GM18951 (cell line): ENCODE data around the gene WWTR1.

Experiments used
- POLR2A ChIP-seq: IDR thresholded peaks from 4 replicates; pipeline ENCODE4 v1.6.1; 2011; ENCODE audit warnings: mild to moderate bottlenecking; ENCODE audit not compliant: insufficient read length, insufficient read depth; ENCODE audit errors: extremely low read depth
- in situ Hi-C: fragments of 300-500 bp; cut with MboI; formaldehyde crosslinking; loops from one replicate; pipeline ENCODE4 v1.12.0; 2022; ENCODE audit warnings: low sequenced_read_pairs, mixed read lengths, inconsistent platforms; ENCODE audit not compliant: unreplicated experiment

Gene WWTR1

GRCh38 chr3:149657926-149658743, at the start of gene WWTR1:
TSS of gene WWTR1 (minus strand) at chr3:149658025. CDS start at chr3:149657306, 719 bp downstream.
- peak; percentile 67 for TF ChIP-seq POLR2A
- in situ Hi-C loops: no loop called here

GRCh38 chr3:149706905-149707304, 49.1 kb upstream of the WWTR1 start:
- no peak for TF ChIP-seq POLR2A
- in situ Hi-C loops: loop anchor here (25.0 kb wide), 1 partner anchor 145 kb away; no protein-coding TSS in a partner anchor

GRCh38 chr3:149705416-149705815, 47.6 kb upstream of the WWTR1 start:
- in situ Hi-C loops: loop anchor here (25.0 kb wide), 1 partner anchor 143 kb away; no protein-coding TSS in a partner anchor
- TF ChIP-seq POLR2A: no peak

- TF ChIP-seq POLR2A: no peak
- in situ Hi-C loops: loop anchor here (25.0 kb wide), 1 partner anchor 141 kb away; no protein-coding TSS in a partner anchor
Measured at GRCh38 chr3:149703466-149703865, 45.6 kb upstream of the WWTR1 start.

GRCh38 chr3:149702691-149703441, 45.0 kb upstream of the WWTR1 start:
- in situ Hi-C loops: loop anchor here (25.0 kb wide), 1 partner anchor 141 kb away; no protein-coding TSS in a partner anchor

GRCh38 chr3:149701977-149702350, 44.1 kb upstream of the WWTR1 start:
- TF ChIP-seq POLR2A: no peak
- in situ Hi-C loops: loop anchor here (25.0 kb wide), 1 partner anchor 140 kb away; no protein-coding TSS in a partner anchor

More at GRCh38 chr3:149702691-149703441, 45.0 kb upstream of the WWTR1 start:
- no peak for TF ChIP-seq POLR2A

GRCh38 chr3:149701206-149701976, 43.6 kb upstream of the WWTR1 start:
- no peak for TF ChIP-seq POLR2A
- in situ Hi-C loops: loop anchor here (25.0 kb wide), 1 partner anchor 139 kb away; no protein-coding TSS in a partner anchor

- TF ChIP-seq POLR2A: no peak
- in situ Hi-C loops: no loop called here
Measured at GRCh38 chr3:149688122-149688757, 30.4 kb upstream of the WWTR1 start.

- no peak for TF ChIP-seq POLR2A
- in situ Hi-C loops: no loop called here
Measured at GRCh38 chr3:149686996-149687395, 29.2 kb upstream of the WWTR1 start.

- in situ Hi-C loops: no loop called here
- no peak for TF ChIP-seq POLR2A
Measured at GRCh38 chr3:149678351-149678950, 20.6 kb upstream of the WWTR1 start.

- in situ Hi-C loops: no loop called here
- no peak for TF ChIP-seq POLR2A
Measured at GRCh38 chr3:149673393-149673792, 15.6 kb upstream of the WWTR1 start.
